ENCODE results near the gene USP10.

USP10 gene

DNA sequence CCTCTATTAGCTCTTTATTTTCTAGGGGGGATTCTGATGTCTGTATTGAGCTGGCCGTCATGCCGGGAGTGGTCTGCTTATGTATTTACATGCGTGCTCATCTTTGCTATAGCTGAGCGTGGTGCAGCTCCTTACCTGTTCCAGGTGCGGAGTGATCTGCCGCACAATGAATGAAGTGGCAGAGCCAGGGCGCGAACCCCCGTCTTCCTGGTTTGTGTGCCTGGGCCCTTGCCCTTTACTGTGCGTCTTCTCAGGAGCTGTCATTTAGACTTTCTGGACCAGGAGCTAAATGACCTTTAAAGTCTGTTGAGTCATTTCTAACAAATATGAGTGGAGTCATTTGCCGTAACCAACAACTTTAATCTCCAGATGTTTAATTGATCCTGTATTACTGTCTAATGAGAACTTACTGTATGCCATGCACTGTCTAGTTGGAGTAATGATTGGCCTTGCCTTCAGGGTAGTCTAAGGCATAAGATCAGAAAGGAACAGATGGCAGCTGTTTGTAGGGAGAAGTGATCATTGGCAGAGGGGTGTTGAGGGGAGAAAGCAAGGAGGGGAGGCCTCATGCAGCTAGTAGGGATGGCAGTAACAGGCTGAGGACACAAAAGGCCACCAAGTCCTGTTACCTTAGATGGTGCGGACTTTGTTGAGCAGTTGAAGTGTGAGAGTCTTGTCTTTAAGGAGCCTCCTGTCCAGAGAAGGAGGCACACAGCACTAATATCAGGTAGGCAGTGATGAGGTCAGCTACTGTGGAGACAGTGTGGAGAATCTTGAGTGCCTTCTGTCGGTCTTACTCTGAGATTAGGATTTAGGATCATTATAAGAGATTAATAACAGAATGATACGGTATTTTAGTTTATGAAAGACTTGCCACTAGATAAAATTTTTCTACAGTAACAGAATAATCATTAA, 53.9 kb downstream of the USP10 start:
- DNase-seq, result no peak

DNA sequence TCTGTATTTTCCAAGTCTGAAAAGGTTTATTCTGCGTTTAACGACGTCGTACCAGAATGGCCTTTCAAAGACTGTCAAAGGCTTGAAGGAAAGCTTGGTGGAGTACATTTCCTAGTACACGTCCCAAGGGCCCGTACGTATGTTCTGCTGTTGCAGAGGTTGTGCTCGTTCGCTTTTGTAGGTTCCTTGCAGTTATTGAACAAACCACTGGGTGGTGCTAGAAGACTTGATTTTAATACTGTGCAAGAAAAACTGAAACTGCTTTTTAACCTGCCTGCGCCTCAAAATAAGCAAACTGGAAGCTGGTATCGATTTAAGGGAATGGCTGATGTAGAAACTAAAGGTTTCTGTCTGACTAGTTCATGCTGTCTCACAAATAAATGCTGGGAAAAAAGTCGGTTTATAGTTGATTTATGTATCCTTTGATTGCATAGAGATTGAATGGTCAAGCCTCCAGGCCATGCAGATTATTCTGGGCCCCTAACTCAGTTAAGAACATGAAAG, 54.6 kb downstream of the USP10 start:
- DNase-seq, result peak; percentile 28

DNA sequence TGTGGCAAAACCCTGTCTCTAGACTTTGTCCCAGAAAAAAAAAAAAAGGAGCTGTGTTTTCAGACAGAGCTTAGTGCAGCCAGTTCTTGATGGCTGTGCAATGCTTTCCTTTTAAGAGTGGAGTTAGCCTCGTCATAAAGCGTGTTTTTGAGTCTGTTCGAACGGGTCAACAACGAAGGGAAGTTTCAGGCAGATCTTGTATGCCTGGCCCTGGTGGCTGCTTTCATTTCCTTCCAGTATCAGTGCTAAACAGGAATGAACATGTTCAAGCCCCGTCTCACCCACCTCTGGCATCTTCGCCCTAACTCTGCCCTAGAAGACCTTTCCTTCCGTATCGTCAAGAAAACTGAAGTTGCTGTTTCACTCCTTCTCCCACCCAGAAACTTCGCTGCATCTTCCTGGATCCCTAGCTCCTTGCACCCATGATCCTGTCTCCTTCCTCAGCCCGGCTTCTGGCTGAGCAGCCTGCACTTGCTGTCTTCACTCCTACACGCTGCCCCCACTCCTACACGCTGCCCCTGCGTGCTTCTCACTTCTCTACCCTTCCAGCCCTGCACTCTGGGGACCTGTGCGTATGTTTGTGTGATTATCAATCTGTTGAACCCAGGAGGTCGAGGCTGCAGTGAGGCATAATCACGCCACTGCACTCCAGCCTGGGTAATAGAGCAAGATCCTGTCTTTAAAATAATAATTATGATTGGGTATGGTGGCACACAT, 55.3 kb downstream of the USP10 start:
- DNase-seq, result no peak

DNA sequence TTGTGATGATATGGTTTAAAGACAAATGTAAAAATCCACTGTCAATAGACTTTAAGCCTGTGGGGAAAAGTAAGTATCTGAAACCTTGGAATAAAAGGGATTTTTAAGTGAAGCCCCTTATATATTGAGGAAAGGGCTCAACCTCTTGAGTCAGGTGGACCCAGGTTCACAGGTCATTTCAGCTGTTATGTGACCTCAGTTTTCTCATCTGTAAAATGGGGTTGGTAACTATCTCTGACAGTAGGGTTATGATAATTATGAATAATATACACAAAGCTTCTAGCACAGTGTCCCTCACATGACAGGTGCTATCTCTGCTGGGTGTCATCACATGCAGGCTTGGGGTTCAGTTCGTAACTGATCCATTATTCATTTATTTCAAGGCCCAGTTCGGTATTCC, 57.0 kb downstream of the USP10 start:
- DNase-seq, result no peak

DNA sequence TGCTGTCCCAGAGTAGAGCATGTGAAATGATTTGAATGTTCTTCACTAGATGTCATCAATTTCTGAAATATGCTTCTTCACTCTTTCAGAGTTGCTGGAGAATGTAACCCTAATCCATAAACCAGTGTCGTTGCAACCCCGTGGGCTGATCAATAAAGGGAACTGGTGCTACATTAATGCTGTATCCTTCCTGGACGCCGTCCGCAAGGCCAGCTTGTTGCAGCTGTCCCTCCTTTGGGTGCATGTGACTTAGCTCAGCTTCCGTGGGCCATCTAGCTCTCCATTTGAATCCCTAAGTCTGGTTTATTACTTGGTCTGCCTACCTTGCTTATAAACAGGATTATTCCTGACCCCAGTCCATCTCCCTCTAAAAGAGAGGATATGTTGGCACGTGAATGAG, 58.8 kb downstream of the USP10 start:
- no peak for DNase-seq

DNA sequence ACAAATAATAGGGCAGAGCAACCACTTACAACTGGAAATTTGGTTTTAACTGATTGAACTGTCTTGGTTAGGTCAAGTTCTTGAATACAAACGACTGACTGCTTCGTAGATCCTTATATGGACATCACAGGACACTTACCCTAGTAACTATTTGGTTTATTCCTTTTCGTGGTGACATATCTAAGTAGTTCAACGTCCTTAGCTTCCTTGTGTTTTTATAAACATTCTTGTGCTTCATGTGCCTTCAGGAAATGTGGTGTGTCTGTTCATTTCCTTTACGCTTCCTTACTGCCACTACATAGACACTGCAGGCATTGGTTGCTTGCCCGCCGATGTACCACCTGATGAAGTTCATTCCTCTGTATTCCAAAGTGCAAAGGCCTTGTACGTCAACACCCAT, 59.3 kb downstream of the USP10 start:
- DNase-seq, result no peak

DNA sequence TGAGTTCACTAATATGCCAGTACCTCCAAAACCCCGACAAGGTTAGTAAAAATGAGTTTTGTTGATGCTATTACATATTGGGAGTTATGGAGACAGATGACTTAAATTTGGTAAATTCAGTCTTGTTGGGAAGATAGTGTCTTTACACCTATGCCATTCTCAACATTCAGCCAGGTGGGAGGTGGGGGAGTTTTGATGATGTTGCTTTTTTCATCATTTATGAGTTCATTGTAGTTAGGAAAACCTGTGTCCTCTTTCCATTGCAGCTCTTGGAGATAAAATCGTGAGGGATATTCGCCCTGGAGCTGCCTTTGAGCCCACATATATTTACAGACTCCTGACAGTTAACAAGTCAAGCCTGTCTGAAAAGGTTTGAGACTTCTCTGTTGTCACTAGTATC, 60.1 kb downstream of the USP10 start:
- no peak for DNase-seq

DNA sequence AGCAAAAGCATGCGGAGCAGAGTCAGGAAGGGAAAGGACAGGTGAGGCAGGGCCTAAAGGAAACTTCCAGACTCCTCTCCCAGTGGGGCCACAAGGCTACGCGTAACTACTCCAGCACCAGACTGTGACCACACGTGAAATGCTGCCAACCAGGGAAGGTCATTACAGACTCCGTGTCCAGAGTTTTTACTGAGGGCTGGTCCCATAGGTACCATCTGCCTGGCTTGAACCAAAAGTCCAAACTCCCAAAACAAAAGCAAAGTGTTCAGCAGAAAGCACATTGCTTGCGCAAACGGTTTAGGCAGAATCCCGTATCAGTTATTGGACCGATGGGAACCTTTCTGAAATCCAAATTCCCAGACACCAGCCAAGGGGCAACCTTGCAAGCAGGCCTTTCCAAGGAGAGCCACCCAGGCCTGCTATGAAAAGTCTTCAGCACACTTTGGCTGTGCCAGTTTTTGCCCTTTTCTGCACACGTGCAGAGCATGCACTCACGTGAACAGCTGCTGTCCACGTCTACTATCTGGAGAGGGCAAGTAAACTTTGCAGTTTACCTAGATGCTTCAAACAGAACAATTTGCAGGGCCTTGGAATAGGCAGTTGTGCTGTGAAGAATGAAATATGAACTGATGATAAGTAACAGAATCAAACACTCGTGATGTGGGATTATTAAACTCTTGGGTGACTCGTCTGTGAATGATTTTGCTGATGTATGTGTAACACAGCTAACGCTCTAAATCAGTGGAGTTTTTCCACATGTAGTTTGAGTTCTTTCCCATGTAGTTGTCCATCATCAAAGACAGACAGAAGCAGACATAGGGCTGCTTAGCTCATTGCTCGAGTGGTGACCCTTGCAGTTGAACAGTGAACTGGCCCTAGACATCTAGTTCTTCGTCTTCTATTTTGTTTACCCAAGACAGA, 61.9 kb downstream of the USP10 start:
- DNase-seq, result no peak

DNA sequence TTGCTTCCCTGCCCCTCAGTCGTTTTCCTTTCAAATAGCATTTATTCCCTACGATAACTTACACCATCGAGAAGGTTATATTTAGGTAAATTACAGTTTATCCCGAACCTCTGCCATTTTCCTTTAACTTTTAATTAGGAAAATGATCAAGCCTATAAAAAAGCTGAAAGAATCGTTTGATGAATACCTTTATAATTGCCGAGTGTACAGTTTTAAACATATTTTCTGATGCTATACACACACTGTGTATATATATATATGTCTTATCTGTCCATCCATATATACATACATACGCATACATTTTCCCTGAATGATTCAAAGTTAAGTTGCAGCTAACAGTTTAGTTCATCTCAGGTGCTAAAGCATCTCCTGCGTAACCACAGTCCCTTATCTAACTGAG, 63.4 kb downstream of the USP10 start:
- DNase-seq, result no peak

DNA sequence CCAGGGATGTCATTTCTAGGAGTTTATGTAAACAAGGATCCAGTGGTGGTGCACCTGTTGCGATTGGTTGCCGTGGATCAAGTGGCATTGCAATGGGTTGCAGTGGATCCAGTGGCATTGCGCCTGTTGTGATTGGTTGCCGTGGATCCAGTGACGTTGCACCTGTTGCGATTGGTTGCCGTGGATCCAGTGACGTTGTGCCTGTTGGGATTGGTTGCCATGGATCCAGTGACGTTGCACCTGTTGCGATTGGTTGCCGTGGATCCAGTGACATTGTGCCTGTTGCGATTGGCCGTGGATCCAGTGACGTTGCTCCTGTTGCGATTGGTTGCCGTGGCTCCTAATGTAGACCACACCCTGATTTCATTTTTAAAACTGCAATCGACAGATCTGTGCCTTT, 63.8 kb downstream of the USP10 start:
- DNase-seq, result no peak

DNA sequence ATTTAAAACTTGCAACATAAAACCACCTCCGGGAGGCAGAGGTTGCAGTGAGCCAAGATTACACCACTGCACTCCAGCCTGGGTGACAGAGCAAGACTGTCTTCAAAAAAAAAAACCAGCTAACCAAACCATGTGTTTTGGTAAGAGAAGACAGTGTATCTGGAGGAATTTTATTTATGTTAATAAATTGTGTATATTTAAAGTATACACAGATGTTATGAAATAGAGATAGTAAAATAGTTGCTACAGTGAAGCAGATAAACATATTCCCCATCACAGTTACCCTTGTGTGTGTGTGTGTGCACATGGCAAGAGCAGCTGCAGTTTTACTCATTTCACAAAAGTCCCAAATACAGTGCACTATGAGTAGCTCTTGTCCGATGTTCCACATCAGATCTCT, 65.2 kb downstream of the USP10 start:
- no peak for DNase-seq

DNA sequence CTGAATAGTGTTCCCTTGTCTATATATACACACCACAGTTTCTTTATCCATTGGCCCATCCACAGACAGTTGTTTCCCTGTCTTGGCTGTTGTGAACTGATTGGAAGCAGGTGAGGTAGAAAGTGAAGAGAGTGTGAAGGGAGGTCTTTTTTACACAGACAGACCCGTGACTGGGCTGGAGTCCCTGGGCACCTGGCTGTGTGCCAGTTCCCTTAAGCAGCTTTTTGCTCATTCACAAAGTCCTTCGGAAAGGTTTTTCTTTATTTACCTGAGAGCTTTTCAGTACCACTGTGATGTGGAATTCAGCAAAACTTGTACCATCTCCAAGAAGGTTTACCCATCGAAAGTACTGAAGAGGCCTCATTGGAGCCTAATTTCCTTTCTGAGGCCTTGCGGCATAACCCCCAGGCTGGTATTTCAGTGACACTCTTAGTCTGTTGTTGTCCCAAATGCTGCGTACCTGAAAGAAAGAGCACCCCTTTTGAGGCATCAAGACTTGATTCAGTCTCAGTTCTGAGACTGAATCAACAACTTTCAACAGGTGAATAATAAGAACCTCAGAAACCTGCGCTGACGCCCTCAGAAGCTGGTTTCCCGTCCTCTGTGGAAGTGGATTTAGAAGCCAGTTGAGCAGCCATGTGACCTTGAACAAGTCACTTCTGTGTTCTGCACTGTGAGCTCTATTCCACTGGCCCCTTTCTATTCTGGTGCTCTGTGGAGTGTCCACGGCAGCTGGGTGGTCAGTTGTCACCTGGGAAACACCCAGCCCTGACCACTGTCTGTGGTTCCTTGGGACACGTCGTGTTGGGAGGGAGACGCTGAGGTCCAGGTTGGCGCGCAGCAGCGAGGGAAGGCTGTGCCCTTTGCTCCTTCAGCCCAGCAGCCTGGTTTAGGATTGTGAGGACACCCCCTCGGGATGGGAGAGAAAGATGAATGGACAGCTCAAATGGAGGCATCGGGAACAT, 66.1 kb downstream of the USP10 start:
- no peak for DNase-seq

DNA sequence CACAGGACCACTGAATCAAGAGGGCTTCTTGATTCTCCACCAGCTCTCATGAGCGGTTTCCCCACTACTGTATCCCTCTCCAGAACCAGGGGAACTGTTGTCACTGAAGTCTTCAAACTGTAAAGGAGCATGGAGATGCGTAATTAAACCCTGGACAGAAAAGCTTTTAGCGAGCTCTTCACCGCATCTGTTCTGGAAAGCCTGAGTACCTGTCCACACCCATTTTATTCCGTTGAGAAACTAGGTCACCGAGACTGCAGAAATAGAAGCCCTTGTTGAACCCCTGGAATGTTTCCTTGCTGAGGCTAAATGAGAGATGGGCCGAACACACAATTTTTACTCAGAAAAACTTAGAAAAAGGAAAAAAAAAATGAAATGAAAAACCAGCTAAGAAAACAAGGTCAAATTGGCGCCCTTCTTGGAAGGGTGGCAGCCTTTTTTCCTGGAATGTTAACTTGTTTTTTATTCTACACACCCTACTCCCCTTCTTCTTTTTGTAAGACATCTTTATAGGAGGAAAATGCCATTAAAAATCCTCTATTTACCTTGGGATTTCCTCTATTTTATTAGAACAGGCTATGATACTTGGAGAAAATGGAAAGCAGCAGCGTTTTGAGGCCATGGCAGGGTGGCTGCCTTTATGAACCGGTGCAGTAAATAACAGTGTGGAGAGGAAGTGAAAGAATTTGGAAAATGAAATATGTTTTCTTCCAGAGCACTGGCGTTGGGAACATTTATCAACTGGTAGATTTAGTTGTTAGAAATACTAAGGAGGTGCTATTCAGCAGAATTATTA, 67.4 kb downstream of the USP10 start:
- no peak for DNase-seq

DNA sequence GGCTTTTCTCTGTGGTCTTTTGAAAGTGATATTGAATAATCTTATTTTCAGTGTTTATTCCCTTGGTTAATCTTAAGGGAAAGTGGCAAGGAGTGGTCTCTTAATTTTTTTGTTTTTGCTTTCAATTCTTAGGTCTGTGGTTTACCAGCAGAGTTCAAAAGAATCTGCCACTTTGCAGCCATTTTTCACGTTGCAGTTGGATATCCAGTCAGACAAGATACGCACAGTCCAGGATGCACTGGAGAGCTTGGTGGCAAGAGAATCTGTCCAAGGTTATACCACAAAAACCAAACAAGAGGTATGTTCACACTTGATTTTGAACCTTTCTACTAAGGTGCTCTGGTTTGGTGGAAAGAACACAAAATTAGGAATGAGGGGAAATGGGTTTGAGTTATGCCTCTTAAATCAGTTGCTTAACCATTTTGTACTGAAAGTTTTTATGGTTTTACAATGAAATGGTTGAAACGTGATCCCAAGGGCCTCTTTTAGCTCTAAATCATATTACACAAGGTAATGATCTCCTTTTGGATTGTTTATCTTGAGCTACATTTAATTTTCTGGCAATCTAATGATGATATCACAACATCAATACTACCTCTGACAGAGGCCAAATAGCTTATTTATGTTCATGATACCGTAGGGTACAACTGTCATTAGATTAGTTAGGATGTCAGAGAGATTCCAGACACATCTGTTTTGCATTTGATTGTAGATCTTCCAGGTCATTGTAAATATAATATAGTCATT, 68.4 kb downstream of the USP10 start:
- no peak for DNase-seq

DNA sequence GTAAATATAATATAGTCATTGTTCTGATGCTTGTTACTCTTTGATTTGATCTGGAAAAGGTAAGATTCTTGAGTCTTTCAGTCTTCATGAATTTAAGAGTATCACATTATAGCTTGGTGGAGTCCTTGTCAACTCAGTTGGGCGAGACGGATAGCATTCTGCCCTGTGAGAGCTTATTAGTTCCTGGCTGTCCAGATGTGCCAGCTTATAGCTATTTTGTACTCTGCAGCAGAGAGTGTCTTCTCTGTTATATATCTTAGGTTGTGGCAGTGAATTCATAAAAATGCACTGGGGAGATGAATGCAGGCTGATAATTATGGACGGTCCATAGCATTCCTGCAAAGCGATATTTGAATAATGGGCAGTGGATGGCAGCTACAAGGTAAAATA, 69.0 kb downstream of the USP10 start:
- DNase-seq, result no peak

DNA sequence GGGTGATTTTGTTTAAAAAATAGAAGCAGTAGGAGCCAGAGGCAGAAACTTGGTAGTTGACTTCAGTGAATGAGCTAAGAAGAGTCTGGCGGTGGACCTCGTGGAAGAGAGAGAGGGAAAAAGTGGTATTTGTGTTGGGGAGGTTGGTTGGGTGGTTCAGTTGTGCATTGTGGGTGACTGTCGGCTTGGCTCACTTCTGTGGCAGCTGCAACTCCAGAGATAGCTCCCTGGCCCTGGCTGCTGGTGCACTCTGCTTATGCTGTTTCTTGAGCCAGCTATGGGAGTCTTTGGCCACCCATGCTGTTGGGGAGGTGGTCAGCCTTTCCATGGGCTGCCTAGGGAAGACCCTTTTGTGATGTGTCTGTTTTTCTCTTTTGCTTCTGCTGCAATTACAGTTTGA, 69.6 kb downstream of the USP10 start:
- DNase-seq, result no peak

DNA sequence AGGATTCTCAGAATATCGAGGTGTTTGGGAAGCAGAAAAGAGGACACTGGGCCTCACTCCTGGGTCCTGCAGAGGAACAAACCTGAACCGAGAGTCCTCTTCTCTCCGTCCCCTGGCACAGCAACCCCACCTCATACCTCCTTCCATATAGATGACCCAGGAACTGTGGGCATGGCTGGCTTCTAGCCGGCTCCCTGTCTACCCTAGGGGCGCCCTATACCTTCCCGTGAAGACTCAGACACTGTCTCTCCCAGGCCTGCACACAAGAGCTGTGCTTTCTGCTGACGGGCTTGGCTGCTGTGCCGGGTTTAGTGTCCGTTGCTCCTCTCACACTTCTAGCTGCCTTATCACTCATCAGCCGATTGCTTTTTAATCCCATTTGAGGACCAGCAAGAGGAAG, 73.5 kb downstream of the USP10 start:
- no peak for DNase-seq

DNA sequence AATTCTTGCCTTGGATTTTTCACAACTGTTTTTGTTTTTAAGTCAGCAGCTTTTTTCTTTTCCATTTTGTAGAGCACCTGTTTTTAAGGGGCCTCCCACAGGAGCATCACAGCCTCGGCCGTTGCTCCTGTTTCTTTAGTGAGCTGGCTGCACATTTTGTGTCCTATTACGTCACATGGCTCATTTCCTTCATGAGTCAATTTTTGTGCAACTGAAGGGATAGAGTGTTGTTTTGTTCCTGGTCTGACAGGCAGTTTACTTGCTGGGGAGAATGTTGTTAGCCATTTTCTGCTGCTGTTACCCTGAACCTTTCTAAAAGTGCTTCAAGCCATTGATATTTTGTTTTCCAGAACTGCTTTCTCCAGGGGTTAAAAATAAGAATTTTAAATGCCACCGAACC, 75.0 kb downstream of the USP10 start:
- DNase-seq, result no peak

DNA sequence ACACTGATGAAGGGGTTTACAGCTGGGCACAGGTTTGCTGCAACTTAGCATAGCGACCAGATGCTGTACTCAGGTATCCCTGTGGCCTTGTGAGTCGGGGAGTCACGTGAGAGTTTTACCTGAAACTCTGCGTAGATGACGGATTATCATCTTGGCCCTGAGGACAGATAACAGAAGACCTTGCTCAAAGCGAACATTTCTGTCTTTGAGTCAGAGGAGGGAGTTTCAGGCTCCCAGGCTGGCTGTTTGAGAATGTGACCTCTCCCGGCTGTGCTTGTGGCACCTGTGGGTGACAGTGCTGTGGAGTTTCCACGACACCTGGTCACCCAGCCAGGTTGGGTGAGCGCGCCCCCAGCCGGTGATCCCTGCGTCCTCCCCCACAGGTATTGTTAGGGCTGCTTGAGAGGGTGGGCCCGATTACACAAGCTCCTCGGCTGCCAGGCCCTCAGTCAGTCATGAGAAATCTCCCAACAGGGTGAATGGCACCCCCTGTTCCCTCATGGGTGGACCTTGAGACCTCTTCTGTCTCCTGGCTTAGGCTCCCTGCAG, 75.5 kb downstream of the USP10 start:
- DNase-seq, result no peak

DNA sequence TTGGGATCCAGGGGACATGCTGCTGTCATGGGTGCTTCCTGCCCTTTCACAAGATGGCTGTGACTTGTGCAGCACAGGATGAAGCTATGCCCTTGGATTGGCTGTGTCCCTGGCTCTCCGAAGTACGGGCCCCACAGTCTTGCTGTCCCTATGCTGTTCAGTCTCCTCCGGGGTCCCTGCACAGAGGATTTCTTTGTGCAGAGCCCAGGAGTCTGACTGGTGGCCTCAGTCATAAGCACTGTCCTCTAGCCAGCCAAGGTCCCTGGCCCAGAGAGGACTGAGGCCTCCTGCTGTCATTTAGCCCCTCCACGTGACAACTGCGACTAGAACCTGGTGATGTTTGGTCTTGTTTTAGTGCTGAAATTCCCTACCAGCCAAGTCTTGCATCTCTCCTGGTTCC, 77.6 kb downstream of the USP10 start:
- no peak for DNase-seq
